HG03575 (cell line): ENCODE data around the gene ZDHHC9.
"Not testable (repeated sequence)": the region's sequence is repeated elsewhere in the genome, so short reads cannot be mapped to it uniquely, and the experiment has no call there.

Experiments
- ATAC-seq: cut with Tn5 transposase; IDR thresholded peaks from one replicate; pipeline ENCODE4 v1.9.1; 2021; ENCODE audit not compliant: unreplicated experiment, insufficient number of reproducible peaks, low FRiP score; ENCODE audit errors: extremely low read depth

ZDHHC9 gene

DNA sequence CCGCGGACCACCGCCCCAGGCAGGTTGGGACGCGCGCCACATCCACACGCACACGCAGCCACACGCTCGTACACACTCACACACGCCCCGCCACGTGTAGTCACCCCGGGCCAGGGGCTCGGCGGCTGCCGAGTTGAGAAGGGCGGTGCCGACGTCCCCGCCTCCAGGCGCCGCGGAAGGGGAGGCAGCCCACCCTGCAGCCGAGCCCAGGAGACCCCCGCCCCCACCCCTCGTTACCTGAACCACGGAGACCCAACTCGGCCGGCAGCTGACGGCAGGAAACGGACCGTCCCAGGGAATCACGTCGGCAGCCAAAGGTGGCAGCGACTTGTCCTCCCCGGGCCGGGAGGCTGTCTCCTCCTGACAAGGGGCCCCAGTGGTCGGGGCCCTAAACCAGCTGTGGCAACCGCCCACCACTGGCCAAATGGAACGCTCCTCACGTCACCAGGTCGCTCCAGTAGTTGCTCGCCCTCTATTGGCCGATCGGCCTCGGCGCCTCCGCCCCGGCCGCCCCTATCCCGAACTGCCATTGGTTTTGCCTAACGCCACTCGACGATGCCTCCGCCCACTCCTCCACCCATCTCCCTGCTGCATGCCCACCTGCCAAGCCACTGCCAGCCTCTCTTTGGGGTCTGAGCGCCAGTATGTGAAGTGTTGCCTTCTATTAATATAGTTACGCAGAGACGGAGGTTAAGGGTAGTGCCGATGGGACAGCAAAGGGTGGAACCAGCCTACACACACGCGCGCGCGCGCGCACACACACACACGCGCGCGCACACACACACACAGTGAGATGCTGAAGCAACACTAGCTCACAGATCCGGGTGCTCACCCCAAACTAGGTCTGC is at the start of gene ZDHHC9:
ZDHHC9 (minus strand) TSS at position 428 of the 848 bp plus-strand sequence. CDS start 1,941 bp downstream, outside the sequence.
- ATAC-seq = no peak

DNA sequence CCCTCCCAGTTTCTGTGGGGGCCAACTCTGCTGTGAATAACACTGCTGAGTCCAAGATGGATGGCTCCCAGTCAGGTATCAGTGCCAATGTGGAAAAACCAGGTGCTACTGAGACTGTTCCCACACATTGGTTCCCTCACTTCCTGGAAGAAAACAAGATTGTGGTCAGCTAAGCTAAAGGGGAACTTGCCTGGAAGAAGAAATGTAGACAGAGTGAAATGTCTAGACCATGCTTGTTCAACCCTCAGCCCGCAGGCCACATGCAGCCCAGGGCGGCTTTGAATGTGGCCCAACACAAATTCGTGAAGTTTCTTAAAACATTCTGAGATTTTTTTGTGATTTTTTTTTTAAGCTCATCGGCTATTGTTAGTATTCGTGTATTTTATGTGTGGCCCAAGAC is 33.7 kb upstream of the ZDHHC9 start:
- no peak for ATAC-seq

GRCh38 chrX:129876771-129877305 is 33.2 kb upstream of the ZDHHC9 start:
- ATAC-seq = no peak

- no peak for ATAC-seq
Observed at GRCh38 chrX:129875669-129876068, 32.0 kb upstream of the ZDHHC9 start.

GRCh38 chrX:129872524-129872923 is 28.8 kb upstream of the ZDHHC9 start:
- no peak for ATAC-seq

DNA sequence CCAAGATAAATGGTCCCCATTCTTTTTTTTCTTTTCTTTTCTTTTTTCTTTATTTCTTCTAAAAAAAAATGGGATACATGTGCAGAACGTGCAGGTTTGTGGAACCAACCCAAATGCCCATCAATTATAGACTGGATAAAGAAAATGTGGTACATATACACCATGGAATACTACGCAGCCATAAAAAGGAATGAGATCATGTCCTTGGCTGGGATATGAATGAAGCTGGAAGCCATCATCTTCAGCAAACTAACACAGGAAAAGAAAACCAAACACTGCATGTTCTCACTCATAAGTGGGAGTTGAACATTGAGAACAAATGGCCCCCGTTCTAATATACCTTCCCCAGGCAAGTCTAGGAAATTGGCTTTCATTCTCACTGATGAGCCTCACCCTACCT is 22.6 kb upstream of the ZDHHC9 start:
- not testable (repeated sequence) for ATAC-seq

DNA sequence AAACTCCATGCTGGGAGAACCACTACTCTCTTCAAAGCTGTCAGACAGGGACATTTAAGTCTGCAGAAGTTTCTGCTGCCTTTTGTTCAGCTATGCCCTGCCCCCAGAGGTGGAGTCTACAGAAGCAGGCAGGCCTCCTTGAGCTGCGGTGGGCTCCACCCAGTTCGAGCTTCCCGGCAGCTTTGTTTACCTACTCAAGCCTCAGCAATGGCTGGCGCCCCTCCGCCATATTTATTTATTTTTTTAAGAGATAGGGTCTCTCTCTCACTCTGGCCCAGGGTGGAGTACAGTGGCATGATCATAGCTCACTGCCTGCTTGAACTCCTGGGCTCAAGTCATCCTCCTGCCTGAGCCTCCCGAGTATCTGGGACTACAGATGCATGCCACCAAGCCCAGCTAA is 15.4 kb upstream of the ZDHHC9 start:
- ATAC-seq = not testable (repeated sequence)

- not testable (repeated sequence) for ATAC-seq
Observed at GRCh38 chrX:129851825-129852224, 8.1 kb upstream of the ZDHHC9 start.

GRCh38 chrX:129846716-129847115 is 3.0 kb upstream of the ZDHHC9 start:
- ATAC-seq = no peak

DNA sequence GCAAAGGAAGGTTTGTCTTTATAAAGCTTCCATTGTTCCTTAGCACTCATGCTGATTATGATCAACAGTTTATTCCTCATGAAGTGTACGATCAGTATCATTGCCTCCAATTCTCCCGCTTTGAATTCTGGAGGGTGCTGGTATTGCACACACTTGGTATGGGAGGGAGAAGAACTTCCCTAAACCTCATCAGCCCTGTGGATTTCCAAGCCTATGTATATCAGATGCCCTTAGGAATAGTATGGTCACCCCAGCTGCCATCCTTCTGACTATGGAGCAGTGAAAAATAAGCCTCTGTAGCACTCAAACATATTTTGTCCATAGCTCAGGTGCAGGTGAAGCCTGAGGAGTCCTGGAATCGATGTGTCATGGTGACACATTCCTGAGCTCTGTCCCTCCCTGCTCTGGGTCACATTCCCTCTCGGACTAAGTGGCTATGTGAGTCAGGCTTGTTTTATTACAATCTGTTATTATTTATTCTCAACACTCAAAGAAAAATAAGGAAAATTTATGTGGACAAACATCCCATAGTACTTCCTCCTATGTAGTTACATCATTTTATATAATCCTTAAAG is 2.0 kb upstream of the ZDHHC9 start:
- ATAC-seq = no peak

GRCh38 chrX:129843209-129843458 is 552 bp downstream of the ZDHHC9 start:
- no peak for ATAC-seq

- no peak for ATAC-seq
Observed at GRCh38 chrX:129842510-129843208, 1.0 kb downstream of the ZDHHC9 start.

DNA sequence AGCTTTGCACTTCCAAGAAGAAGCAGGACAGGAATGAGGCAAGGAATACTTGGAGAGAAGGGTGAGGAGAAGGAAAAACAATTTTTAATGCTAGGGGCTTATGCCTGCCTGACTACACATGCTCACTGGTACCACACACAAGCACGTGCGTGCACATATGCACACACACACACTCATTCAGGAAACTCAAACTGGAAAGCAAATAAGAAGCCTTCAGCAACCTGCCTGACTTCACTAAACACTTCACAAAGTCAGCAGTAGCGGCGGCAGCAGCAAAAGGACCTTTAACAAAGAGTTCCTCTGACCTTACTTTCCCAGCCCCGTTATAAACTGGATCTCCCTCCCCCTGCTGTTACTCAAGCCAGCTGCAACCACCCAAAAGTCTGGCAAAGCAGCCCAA is 3.3 kb downstream of the ZDHHC9 start:
- ATAC-seq = no peak

GRCh38 chrX:129836827-129837226 is 6.9 kb downstream of the ZDHHC9 start:
- no peak for ATAC-seq

DNA sequence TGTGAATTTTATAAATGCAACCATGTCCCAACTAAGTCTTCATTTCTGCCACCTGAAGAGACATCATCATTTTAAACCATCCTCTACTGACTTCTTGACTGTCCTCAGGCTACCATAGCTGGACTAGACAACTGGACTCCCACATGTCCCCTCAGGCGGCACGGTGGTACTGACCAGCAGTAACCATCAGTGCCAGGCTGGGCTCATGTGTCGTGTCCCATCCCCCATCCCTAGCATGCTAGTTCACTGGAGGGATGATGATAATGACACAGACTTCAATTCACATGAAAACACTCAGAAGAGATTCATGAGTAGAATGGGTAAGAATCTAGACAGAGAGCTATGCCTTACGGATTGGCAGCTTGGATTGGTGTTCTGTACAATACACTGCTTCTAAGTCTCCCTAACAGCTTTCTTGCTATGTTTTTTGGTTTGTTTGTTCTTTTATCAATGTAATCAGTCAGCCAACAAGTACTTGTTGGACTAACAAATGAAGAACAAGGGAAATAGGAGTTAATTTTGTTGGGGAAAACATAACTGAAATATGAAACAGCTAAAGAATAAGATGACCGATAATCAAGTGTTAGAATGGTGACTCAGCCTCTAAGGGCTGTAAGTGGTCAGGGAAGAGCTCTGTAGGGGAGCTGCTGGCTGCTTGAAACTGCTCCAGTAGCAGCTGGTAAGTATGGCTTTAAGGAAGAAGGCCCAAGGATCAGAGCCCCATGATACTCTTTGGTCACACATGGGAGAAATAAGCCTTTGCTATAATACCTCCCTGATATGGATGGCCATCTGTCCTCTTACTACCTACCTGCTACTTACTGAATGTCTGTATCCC is 10.3 kb downstream of the ZDHHC9 start:
- no peak for ATAC-seq

DNA sequence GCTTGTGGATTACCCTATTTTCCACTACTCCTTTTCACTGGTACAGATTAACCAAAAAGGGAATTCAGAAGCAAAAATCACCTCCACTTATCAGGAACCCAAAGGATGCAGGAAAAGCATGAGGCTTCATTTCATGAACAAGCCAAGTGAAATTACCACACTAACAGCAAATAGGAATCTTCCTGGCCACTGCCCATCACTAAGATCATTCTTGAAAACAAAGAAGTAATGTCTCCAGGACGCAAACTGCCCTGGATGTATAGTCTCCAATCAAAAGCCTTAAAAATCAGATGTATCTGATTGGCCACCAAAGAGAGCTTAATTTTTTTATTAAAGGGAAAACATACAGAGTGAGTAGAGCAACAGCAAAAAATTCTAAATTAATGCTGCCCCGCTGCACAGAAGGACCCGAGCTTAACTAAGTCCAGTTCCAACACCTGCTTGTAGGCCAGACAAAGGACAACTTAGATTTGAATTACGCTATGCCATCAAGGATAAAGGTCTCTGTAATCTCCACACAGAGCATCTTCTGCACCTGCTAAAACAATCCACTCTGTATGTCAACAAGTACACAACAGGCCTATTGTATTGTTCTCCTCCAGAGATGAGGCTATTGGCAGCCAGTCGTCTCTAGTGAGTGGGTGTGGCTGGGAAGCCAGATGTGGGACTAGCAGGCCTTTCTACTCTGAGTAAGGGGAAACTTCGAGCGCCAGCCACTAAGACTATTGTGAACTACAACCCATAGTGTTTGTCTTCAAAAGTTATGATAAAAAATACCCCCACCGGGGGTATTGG is 12.4 kb downstream of the ZDHHC9 start:
- no peak for ATAC-seq

DNA sequence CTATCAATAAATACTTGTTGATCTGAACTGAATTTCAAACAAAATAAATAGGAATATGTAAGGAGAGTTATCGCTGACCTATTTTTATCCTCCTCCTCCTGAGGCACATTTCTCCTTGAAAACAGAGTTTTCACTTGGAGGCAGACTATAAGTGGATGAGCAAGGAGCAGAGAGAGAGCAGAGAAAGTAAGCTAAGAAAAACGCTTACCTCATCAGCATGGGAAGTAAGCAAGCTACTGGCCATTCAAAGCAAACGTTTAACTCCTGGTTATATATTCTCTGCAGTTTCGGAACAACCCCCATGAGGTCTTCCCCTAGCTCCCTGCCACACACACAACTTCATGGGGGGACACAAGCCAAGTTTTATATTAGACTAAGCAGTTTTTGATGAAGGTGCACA is 13.2 kb downstream of the ZDHHC9 start:
- no peak for ATAC-seq

- ATAC-seq = no peak
Observed at GRCh38 chrX:129825746-129826505, 17.8 kb downstream of the ZDHHC9 start.
